ENCODE data around the gene PRR23C.
"Not testable (repeated sequence)": the region's sequence is repeated elsewhere in the genome, so short reads cannot be mapped to it uniquely, and the experiment has no call there.

The PRR23C gene

GRCh38 chr3:139037478-139037877 lies 7.2 kb downstream of the PRR23C start:
- H3K36me3 ChIP-seq (ENCODE audit: control insufficient read depth, insufficient read depth, low read length): no peaks in the 10 kb centered on the region
- H3K4me3 ChIP-seq (ENCODE audit: extremely low read depth, insufficient read depth, low read length, poor library complexity, severe bottlenecking): no peak overlapping the region
- no peak overlapping the region for H3K27ac ChIP-seq (ENCODE audit: low read depth, low read length, severe bottlenecking)
- H3K9me3 ChIP-seq (ENCODE audit: control insufficient read depth, low read length): no peaks in the 10 kb centered on the region
- 83% methylated on average over 2 to 6 of the region's 6 CpGs for WGBS, 2 experiments (ENCODE audit: insufficient coverage in 2 of 2)
- H3K4me1 ChIP-seq (ENCODE audit: control insufficient read depth, insufficient read depth, low read length, poor library complexity, severe bottlenecking): no peaks in the 10 kb centered on the region

- 75% methylated on average over 1 of the region's 2 CpGs; no CpG with 5 or more reads in 1 of the 2 experiments for WGBS, 2 experiments (ENCODE audit: insufficient coverage in 2 of 2)
These were observed 12.2 kb downstream of the PRR23C start for GRCh38 chr3:139032326-139033002.

GRCh38 chr3:139030576-139030975 lies 14.1 kb downstream of the PRR23C start:
- not testable (repeated sequence) for H3K9me3 ChIP-seq (ENCODE audit: control insufficient read depth, low read length); H3K4me1 ChIP-seq (ENCODE audit: control insufficient read depth, insufficient read depth, low read length, poor library complexity, severe bottlenecking); H3K27ac ChIP-seq (ENCODE audit: low read depth, low read length, severe bottlenecking); H3K36me3 ChIP-seq (ENCODE audit: control insufficient read depth, insufficient read depth, low read length); H3K4me3 ChIP-seq (ENCODE audit: extremely low read depth, insufficient read depth, low read length, poor library complexity, severe bottlenecking)

More at GRCh38 chr3:139032326-139033002, 12.2 kb downstream of the PRR23C start:
- H3K27ac ChIP-seq (ENCODE audit: low read depth, low read length, severe bottlenecking): no peak overlapping the region
- H3K4me3 ChIP-seq (ENCODE audit: extremely low read depth, insufficient read depth, low read length, poor library complexity, severe bottlenecking): no peak overlapping the region
- no peaks in the 10 kb centered on the region for H3K4me1 ChIP-seq (ENCODE audit: control insufficient read depth, insufficient read depth, low read length, poor library complexity, severe bottlenecking)
- H3K9me3 ChIP-seq (ENCODE audit: control insufficient read depth, low read length): no peaks in the 10 kb centered on the region
- no peaks in the 10 kb centered on the region for H3K36me3 ChIP-seq (ENCODE audit: control insufficient read depth, insufficient read depth, low read length)

GRCh38 chr3:139024968-139025367 lies 19.7 kb downstream of the PRR23C start:
- Histone ChIP-seq H3K4me1 (ENCODE audit: control insufficient read depth, insufficient read depth, low read length, poor library complexity, severe bottlenecking) (no peaks in the 10 kb centered on the region), H3K4me3 (ENCODE audit: extremely low read depth, insufficient read depth, low read length, poor library complexity, severe bottlenecking) (no peak overlapping the region), H3K36me3 (ENCODE audit: control insufficient read depth, insufficient read depth, low read length) (no peaks in the 10 kb centered on the region), H3K27ac (ENCODE audit: low read depth, low read length, severe bottlenecking) (no peak overlapping the region), H3K9me3 (ENCODE audit: control insufficient read depth, low read length) (peaks cover 7% of the 10 kb centered on the region)
- whole genome bisulfite sequencing, 2 experiments (ENCODE audit: insufficient coverage in 2 of 2): 89 to 96% methylated on average over 2 of the region's 2 CpGs

- WGBS, 2 experiments (ENCODE audit: insufficient coverage in 2 of 2): 97 to 98% methylated on average over 12 to 15 of the region's 19 CpGs
These were observed 23.8 kb downstream of the PRR23C start, which contains the start of gene PRR23B for GRCh38 chr3:139020868-139021234. Gene PRR23B (minus strand): TSS chr3:139020926. CDS start chr3:139020661, 265 bp downstream.

GRCh38 chr3:139020036-139020867 lies 24.4 kb downstream of the PRR23C start:
- Histone ChIP-seq H3K4me1 (ENCODE audit: control insufficient read depth, insufficient read depth, low read length, poor library complexity, severe bottlenecking) (no peaks in the 10 kb centered on the region), H3K4me3 (ENCODE audit: extremely low read depth, insufficient read depth, low read length, poor library complexity, severe bottlenecking) (no peak overlapping the region), H3K9me3 (ENCODE audit: control insufficient read depth, low read length) (peaks cover 7% of the 10 kb centered on the region), H3K36me3 (ENCODE audit: control insufficient read depth, insufficient read depth, low read length) (no peaks in the 10 kb centered on the region), H3K27ac (ENCODE audit: low read depth, low read length, severe bottlenecking) (no peak overlapping the region)
- WGBS, 2 experiments (ENCODE audit: insufficient coverage in 2 of 2): 97 to 98% methylated on average over 64 to 73 of the region's 81 CpGs

More at GRCh38 chr3:139020868-139021234, 23.8 kb downstream of the PRR23C start, which contains the start of gene PRR23B:
- Histone ChIP-seq H3K9me3 (ENCODE audit: control insufficient read depth, low read length) (peaks cover 7% of the 10 kb centered on the region), H3K4me3 (ENCODE audit: extremely low read depth, insufficient read depth, low read length, poor library complexity, severe bottlenecking) (no peak within 1 kb of the TSS), H3K36me3 (ENCODE audit: control insufficient read depth, insufficient read depth, low read length) (no peaks in the 10 kb centered on the region), H3K27ac (ENCODE audit: low read depth, low read length, severe bottlenecking) (no peak within 1 kb of the TSS), H3K4me1 (ENCODE audit: control insufficient read depth, insufficient read depth, low read length, poor library complexity, severe bottlenecking) (no peaks in the 10 kb centered on the region)

- Histone ChIP-seq H3K9me3 (ENCODE audit: control insufficient read depth, low read length) (peaks cover 7% of the 10 kb centered on the region), H3K4me1 (ENCODE audit: control insufficient read depth, insufficient read depth, low read length, poor library complexity, severe bottlenecking) (no peaks in the 10 kb centered on the region), H3K27ac (ENCODE audit: low read depth, low read length, severe bottlenecking) (no peak overlapping the region), H3K36me3 (ENCODE audit: control insufficient read depth, insufficient read depth, low read length) (no peaks in the 10 kb centered on the region), H3K4me3 (ENCODE audit: extremely low read depth, insufficient read depth, low read length, poor library complexity, severe bottlenecking) (no peak overlapping the region)
- 91 to 100% methylated on average over 1 to 2 of the region's 3 CpGs for WGBS, 2 experiments (ENCODE audit: insufficient coverage in 2 of 2)
These were observed 28.2 kb downstream of the PRR23C start for GRCh38 chr3:139016430-139017048.

GRCh38 chr3:139006051-139006716 lies 38.5 kb downstream of the PRR23C start, which contains the start of gene PRR23A:
Gene PRR23A (minus strand): TSS chr3:139006268. CDS start chr3:139006268, 0 bp downstream.
- Histone ChIP-seq H3K4me1 (ENCODE audit: control insufficient read depth, insufficient read depth, low read length, poor library complexity, severe bottlenecking) (no peaks in the 10 kb centered on the region), H3K4me3 (ENCODE audit: extremely low read depth, insufficient read depth, low read length, poor library complexity, severe bottlenecking) (no peak within 1 kb of the TSS), H3K9me3 (ENCODE audit: control insufficient read depth, low read length) (no peaks in the 10 kb centered on the region), H3K36me3 (ENCODE audit: control insufficient read depth, insufficient read depth, low read length) (no peaks in the 10 kb centered on the region), H3K27ac (ENCODE audit: low read depth, low read length, severe bottlenecking) (no peak within 1 kb of the TSS)
- 94 to 96% methylated on average over 60 of the region's 60 CpGs for WGBS, 2 experiments (ENCODE audit: insufficient coverage in 2 of 2)

GRCh38 chr3:139005356-139005993 lies 39.2 kb downstream of the PRR23C start:
- Histone ChIP-seq H3K27ac (ENCODE audit: low read depth, low read length, severe bottlenecking) (no peak overlapping the region), H3K4me3 (ENCODE audit: extremely low read depth, insufficient read depth, low read length, poor library complexity, severe bottlenecking) (no peak overlapping the region), H3K36me3 (ENCODE audit: control insufficient read depth, insufficient read depth, low read length) (no peaks in the 10 kb centered on the region), H3K9me3 (ENCODE audit: control insufficient read depth, low read length) (no peaks in the 10 kb centered on the region), H3K4me1 (ENCODE audit: control insufficient read depth, insufficient read depth, low read length, poor library complexity, severe bottlenecking) (no peaks in the 10 kb centered on the region)
- WGBS, 2 experiments (ENCODE audit: insufficient coverage in 2 of 2): 91 to 97% methylated on average over 30 to 39 of the region's 45 CpGs

- WGBS, 2 experiments (ENCODE audit: insufficient coverage in 2 of 2): no CpG with 5 or more reads among the region's 1 CpG
- no peaks in the 10 kb centered on the region for H3K36me3 ChIP-seq (ENCODE audit: control insufficient read depth, insufficient read depth, low read length)
- no peak overlapping the region for H3K4me3 ChIP-seq (ENCODE audit: extremely low read depth, insufficient read depth, low read length, poor library complexity, severe bottlenecking)
- peaks cover 3% of the 10 kb centered on the region for H3K4me1 ChIP-seq (ENCODE audit: control insufficient read depth, insufficient read depth, low read length, poor library complexity, severe bottlenecking)
- H3K27ac ChIP-seq (ENCODE audit: low read depth, low read length, severe bottlenecking): no peak overlapping the region
- H3K9me3 ChIP-seq (ENCODE audit: control insufficient read depth, low read length): no peaks in the 10 kb centered on the region
These were observed 49.0 kb downstream of the PRR23C start for GRCh38 chr3:138995706-138996105.
